ENCODE measurements around the gene KCND3.

Gene KCND3

GRCh38 chr1:111761717-111762116 lies 227.8 kb downstream of the KCND3 start:
- Histone ChIP-seq H3K9me3 (ENCODE audit: insufficient read depth, low read length) (no peaks in the 10 kb centered on the region), H3K27me3 (ENCODE audit: low read depth, low read length) (no peaks in the 10 kb centered on the region), H3K9ac (ENCODE audit: low read length) (no peak overlapping the region), H3K4me2 (ENCODE audit: low read length) (no peak overlapping the region), H2AFZ (ENCODE audit: low read depth, low read length) (no peak overlapping the region), H3K27ac (ENCODE audit: low read length) (no peak overlapping the region), H4K20me1 (ENCODE audit: insufficient read depth, low read length) (no peaks in the 10 kb centered on the region), H3K79me2 (ENCODE audit: low read length) (peaks cover 22% of the 10 kb centered on the region), H3K4me1 (ENCODE audit: low read length) (peaks cover 6% of the 10 kb centered on the region), H3K36me3 (replicated peaks; ENCODE audit: low read depth, low read length) (peaks cover 38% of the 10 kb centered on the region), H3K4me3 (ENCODE audit: low read length) (no peak overlapping the region)
- no peak for TF ChIP-seq EZH2phosphoT487 (IDR thresholded peaks at IDR 0.05; ENCODE audit: low read depth)
- no peak for TF ChIP-seq CTCF (IDR thresholded peaks at IDR 0.05; ENCODE audit: low read depth, low read length)

- 0 out of 2 replicates have a peak, but pooled peaks have one; percentile 14 for TF ChIP-seq CTCF (IDR thresholded peaks at IDR 0.05; ENCODE audit: low read depth, low read length)
- TF ChIP-seq EZH2phosphoT487 (IDR thresholded peaks at IDR 0.05; ENCODE audit: low read depth) = no peak
- peaks cover 39% of the 10 kb centered on the region for H3K79me2 ChIP-seq (ENCODE audit: low read length)
- H3K4me1 ChIP-seq (ENCODE audit: low read length) = peaks cover 12% of the 10 kb centered on the region
- H3K4me2 ChIP-seq (ENCODE audit: low read length) = no peak overlapping the region
- no peak overlapping the region for H2AFZ ChIP-seq (ENCODE audit: low read depth, low read length)
- H3K27ac ChIP-seq (ENCODE audit: low read length) = no peak overlapping the region
- H3K36me3 ChIP-seq (replicated peaks; ENCODE audit: low read depth, low read length) = peaks cover 24% of the 10 kb centered on the region
- H4K20me1 ChIP-seq (ENCODE audit: insufficient read depth, low read length) = no peaks in the 10 kb centered on the region
- H3K9me3 ChIP-seq (ENCODE audit: insufficient read depth, low read length) = no peaks in the 10 kb centered on the region
- no peak overlapping the region for H3K9ac ChIP-seq (ENCODE audit: low read length)
- no peaks in the 10 kb centered on the region for H3K27me3 ChIP-seq (ENCODE audit: low read depth, low read length)
- H3K4me3 ChIP-seq (ENCODE audit: low read length) = no peak overlapping the region
These were observed 231.1 kb downstream of the KCND3 start for GRCh38 chr1:111758373-111758772.

GRCh38 chr1:111756124-111756513 lies 233.3 kb downstream of the KCND3 start:
- H3K9me3 ChIP-seq (ENCODE audit: insufficient read depth, low read length) = no peaks in the 10 kb centered on the region
- H3K36me3 ChIP-seq (replicated peaks; ENCODE audit: low read depth, low read length) = peaks cover 10% of the 10 kb centered on the region
- H2AFZ ChIP-seq (ENCODE audit: low read depth, low read length) = peak overlapping the region; percentile 88; the same call in 1 of the 2 replicates
- peak overlapping the region; percentile 94 for H3K9ac ChIP-seq (ENCODE audit: low read length)
- TF ChIP-seq EZH2phosphoT487 (IDR thresholded peaks at IDR 0.05; ENCODE audit: low read depth) (no peak), CTCF (IDR thresholded peaks at IDR 0.05; ENCODE audit: low read depth, low read length) (no peak)
- H3K4me2 ChIP-seq (ENCODE audit: low read length) = peak overlapping the region; percentile 98
- peak overlapping the region; percentile 98 for H3K4me3 ChIP-seq (ENCODE audit: low read length)
- H3K27me3 ChIP-seq (ENCODE audit: low read depth, low read length) = no peaks in the 10 kb centered on the region
- peaks cover 12% of the 10 kb centered on the region for H3K4me1 ChIP-seq (ENCODE audit: low read length)
- H3K27ac ChIP-seq (ENCODE audit: low read length) = peak overlapping the region; percentile 77
- no peaks in the 10 kb centered on the region for H4K20me1 ChIP-seq (ENCODE audit: insufficient read depth, low read length)
- peaks cover 39% of the 10 kb centered on the region for H3K79me2 ChIP-seq (ENCODE audit: low read length)

- Histone ChIP-seq H3K27me3 (ENCODE audit: low read depth, low read length) (no peaks in the 10 kb centered on the region), H3K4me2 (ENCODE audit: low read length) (peak within 1 kb of the TSS; percentile 98), H3K36me3 (replicated peaks; ENCODE audit: low read depth, low read length) (peaks cover 4% of the 10 kb centered on the region), H4K20me1 (ENCODE audit: insufficient read depth, low read length) (no peaks in the 10 kb centered on the region), H3K9ac (ENCODE audit: low read length) (peak within 1 kb of the TSS; percentile 94), H3K4me3 (ENCODE audit: low read length) (peak within 1 kb of the TSS; percentile 98), H3K9me3 (ENCODE audit: insufficient read depth, low read length) (no peaks in the 10 kb centered on the region), H3K4me1 (ENCODE audit: low read length) (peaks cover 12% of the 10 kb centered on the region), H3K27ac (ENCODE audit: low read length) (peak within 1 kb of the TSS; percentile 77), H3K79me2 (ENCODE audit: low read length) (peaks cover 39% of the 10 kb centered on the region), H2AFZ (ENCODE audit: low read depth, low read length) (peak within 1 kb of the TSS; percentile 88)
- TF ChIP-seq CTCF (IDR thresholded peaks at IDR 0.05; ENCODE audit: low read depth, low read length) (peak; percentile 90), EZH2phosphoT487 (IDR thresholded peaks at IDR 0.05; ENCODE audit: low read depth) (no peak)
These were observed 233.9 kb downstream of the KCND3 start, which contains the start of gene DDX20 for GRCh38 chr1:111755331-111756123. DDX20 (plus strand) TSS chr1:111755901; CDS start chr1:111755925, 24 bp downstream.
